CD4-positive, alpha-beta T cell (primary cell): Measurements from ENCODE around the gene ZNRF1. TPM values are rescaled to one million over a fixed set of nuclear protein-coding genes. Genes with fewer than 3 reads are reported as not detected.

ENCODE experiments used
- ATAC-seq: fragments of 200-7000 bp; cut with Tn5 transposase; one replicate; pipeline ENCODE4 v1.10.0; 2022; ENCODE audit warnings: mild to moderate bottlenecking; ENCODE audit not compliant: poor library complexity
- CTCF ChIA-PET: fragments of 350-600 bp; sonication (Branson Sonifier 250); formaldehyde crosslinking; loops from one replicate; lab custom pipeline; 2021; ENCODE audit warnings: antibody characterized with exemption, inconsistent platforms; lab: Charles Lee
- POLR2A ChIA-PET: fragments of 350-600 bp; sonication (Branson Sonifier 250); formaldehyde crosslinking; loops from one replicate; lab custom pipeline; 2021; ENCODE audit warnings: antibody characterized with exemption, inconsistent platforms; lab: Charles Lee
- DNase-seq, 14 experiments: peaks; one replicate each; pipeline ENCODE4 v3.0.0-alpha.2; 2013 to 2020; ENCODE audit warnings: mixed read lengths in 2 of 14
- H3K27ac ChIP-seq, 2 donors: one replicate each; pipeline versions ENCODE4 v1.5.1 to v1.7.0; 2013; ENCODE audit warnings: low read length in 2 of 2, low read depth in 1 of 2, mild to moderate bottlenecking in 1 of 2
- H3K27me3 ChIP-seq, 2 experiments: 1 replicate in 1 of 2; 2 replicates in 1 of 2; pipeline versions ENCODE4 v1.6.1 to v1.7.0; 2013; ENCODE audit warnings: low read length in 2 of 2, control low read depth in 1 of 2, mild to moderate bottlenecking in 1 of 2, moderate library complexity in 1 of 2; ENCODE audit not compliant: insufficient read depth in 2 of 2, control insufficient read depth in 1 of 2
- H3K36me3 ChIP-seq: one replicate; pipeline ENCODE4 v1.6.1; 2013; ENCODE audit warnings: low read length, control low read depth; ENCODE audit not compliant: insufficient read depth
- H3K4me1 ChIP-seq: one replicate; pipeline ENCODE4 v1.6.1; 2013; ENCODE audit warnings: low read length, control low read depth; ENCODE audit not compliant: insufficient read depth
- H3K4me3 ChIP-seq: one replicate; pipeline ENCODE4 v1.5.1; 2013; ENCODE audit warnings: mild to moderate bottlenecking, low read length, moderate library complexity
- H3K9me3 ChIP-seq, 2 experiments: 1 replicate in 1 of 2; 2 replicates in 1 of 2; pipeline versions ENCODE4 v1.6.1 to v1.7.0; 2013; ENCODE audit warnings: low read length in 2 of 2, mild to moderate bottlenecking in 2 of 2, control low read depth in 1 of 2, moderate library complexity in 1 of 2; ENCODE audit not compliant: control insufficient read depth in 1 of 2, insufficient read depth in 1 of 2
- H3K27ac Mint-ChIP-seq: one replicate; pipeline ENCODE4 v1.8.0; 2020; ENCODE audit warnings: mixed read lengths
- H3K27me3 Mint-ChIP-seq: one replicate; pipeline ENCODE4 v1.8.0; 2021; ENCODE audit warnings: mixed read lengths
- H3K36me3 Mint-ChIP-seq: one replicate; pipeline ENCODE4 v1.8.0; 2021; ENCODE audit warnings: low read depth, mixed read lengths
- H3K4me1 Mint-ChIP-seq: one replicate; pipeline ENCODE4 v1.8.0; 2021; ENCODE audit warnings: low read depth, mixed read lengths
- H3K4me3 Mint-ChIP-seq: one replicate; pipeline ENCODE4 v1.8.0; 2020; ENCODE audit warnings: mild to moderate bottlenecking, mixed read lengths
- H3K9me3 Mint-ChIP-seq: one replicate; pipeline ENCODE4 v1.8.0; 2020; ENCODE audit warnings: mixed read lengths
- CTCF ChIP-seq: fragments of 200-600 bp; IDR thresholded peaks from one replicate; pipeline ENCODE4 v1.8.0; 2022; ENCODE audit warnings: antibody characterized with exemption, mild to moderate bottlenecking
- intact Hi-C, 2 experiments: fragments of 100-400 bp; cut with DNase I in 1 of 2; cut with micrococcal nuclease in 1 of 2; formaldehyde crosslinking; loops; one replicate each; pipeline versions ENCODE4 v1.15.1 to v1.9.0; 2023 to 2025; cut with DNase I, micrococcal nuclease
- total RNA-seq, 174 experiments: library from RNA in 2 of 174; stranded (reverse) in 2 of 174; gene quantifications; one replicate each; pipeline ENCODE4 v1.2.3 and lab custom pipeline; 2021 to 2026

Gene ZNRF1
- total RNA-seq, 2 experiments from 2014 or later, result 2.8 to 4.0 TPM

- Mint-ChIP-seq H3K36me3 (no peaks in the 10 kb centered on the region), H3K4me3 (no peak overlapping the region), H3K9me3 (no peaks in the 10 kb centered on the region), H3K27me3 (no peaks in the 10 kb centered on the region), H3K27ac (peak overlapping the region; percentile 74), H3K4me1 (peaks cover 67% of the 10 kb centered on the region)
- DNase-seq, result no peak
- ChIA-PET CTCF (no interaction called here), POLR2A (interaction anchor here (0.6 to 1.1 kb wide), 4 partner anchors 18 to 297 kb away, joined by 3 to 5 read pairs (median 4); partner anchors contain the start of gene FA2H)
- H3K9me3 ChIP-seq, result no peaks in the 10 kb centered on the region
- H3K4me3 ChIP-seq, result no peak overlapping the region
- no peaks in the 10 kb centered on the region for H3K36me3 ChIP-seq
- no peak for ATAC-seq
- no peaks in the 10 kb centered on the region for H3K27me3 ChIP-seq
- no peak overlapping the region for H3K27ac ChIP-seq
- H3K4me1 ChIP-seq, result peaks cover 37% of the 10 kb centered on the region
- TF ChIP-seq CTCF, result no peak
- intact Hi-C loops, result loop anchor here in 1 of 2 experiments (5.0 kb wide), 1 partner anchor 36 kb away; no protein-coding TSS in a partner anchor
Measured at GRCh38 chr16:75071621-75072020, 72.8 kb downstream of the ZNRF1 start.

- no peak overlapping the region for H3K4me3 ChIP-seq
- ChIA-PET POLR2A (interaction anchor here (0.7 to 1.6 kb wide), 4 partner anchors 8 to 60 kb away, joined by 3 to 5 read pairs (median 4); no protein-coding TSS in a partner anchor), CTCF (no interaction called here)
- DNase-seq, result no peak
- H3K27me3 Mint-ChIP-seq, result no peaks in the 10 kb centered on the region
- no peaks in the 10 kb centered on the region for H3K9me3 Mint-ChIP-seq
- H3K4me1 ChIP-seq, result peaks cover 45% of the 10 kb centered on the region
- H3K27ac ChIP-seq, result no peak overlapping the region
- intact Hi-C loops, result loop anchor here in 1 of 2 experiments (5.0 kb wide), 1 partner anchor 35 kb away; no protein-coding TSS in a partner anchor
- H3K36me3 Mint-ChIP-seq, result no peaks in the 10 kb centered on the region
- H3K36me3 ChIP-seq, result no peaks in the 10 kb centered on the region
- no peaks in the 10 kb centered on the region for H3K9me3 ChIP-seq
- peak overlapping the region; percentile 60 for H3K27ac Mint-ChIP-seq
- ATAC-seq, result no peak
- no peak overlapping the region for H3K4me3 Mint-ChIP-seq
- no peak for TF ChIP-seq CTCF
- peaks cover 64% of the 10 kb centered on the region for H3K4me1 Mint-ChIP-seq
- no peaks in the 10 kb centered on the region for H3K27me3 ChIP-seq
Measured at GRCh38 chr16:75072239-75072947, 73.6 kb downstream of the ZNRF1 start.

- Mint-ChIP-seq H3K27ac (peak overlapping the region; percentile 70), H3K9me3 (no peaks in the 10 kb centered on the region), H3K27me3 (no peaks in the 10 kb centered on the region), H3K4me1 (peaks cover 69% of the 10 kb centered on the region), H3K36me3 (no peaks in the 10 kb centered on the region), H3K4me3 (peak overlapping the region; percentile 1)
- Histone ChIP-seq H3K9me3 (no peaks in the 10 kb centered on the region), H3K36me3 (no peaks in the 10 kb centered on the region), H3K4me1 (peaks cover 51% of the 10 kb centered on the region), H3K27ac (no peak overlapping the region), H3K27me3 (no peaks in the 10 kb centered on the region), H3K4me3 (no peak overlapping the region)
- intact Hi-C loops, result loop anchor here (2.0 to 5.0 kb wide), 2 partner anchors 34 to 75 kb away; partner anchors contain the start of gene ZFP1 (in 1 of the 2)
- DNase-seq (no peak), ATAC-seq (no peak)
- ChIA-PET POLR2A (interaction anchor here (1.1 to 2.4 kb wide), 4 partner anchors 9 to 35 kb away, joined by 4 to 26 read pairs (median 6); no protein-coding TSS in a partner anchor), CTCF (interaction anchor here (1.2 to 1.9 kb wide), 3 partner anchors 38 to 89 kb away, joined by 6 to 9 read pairs (median 7); partner anchors contain the start of genes WDR59 and ZNRF1)
- TF ChIP-seq CTCF, result no peak
Measured at GRCh38 chr16:75073545-75074303, 74.9 kb downstream of the ZNRF1 start.
